Measurements from ENCODE around the gene SHKBP1. TPM values are rescaled to one million over a fixed set of nuclear protein-coding genes. Genes with fewer than 3 reads are reported as not detected.

SHKBP1 gene
- total RNA-seq, 1 experiment from 2014 or later = 92.9 TPM

DNA sequence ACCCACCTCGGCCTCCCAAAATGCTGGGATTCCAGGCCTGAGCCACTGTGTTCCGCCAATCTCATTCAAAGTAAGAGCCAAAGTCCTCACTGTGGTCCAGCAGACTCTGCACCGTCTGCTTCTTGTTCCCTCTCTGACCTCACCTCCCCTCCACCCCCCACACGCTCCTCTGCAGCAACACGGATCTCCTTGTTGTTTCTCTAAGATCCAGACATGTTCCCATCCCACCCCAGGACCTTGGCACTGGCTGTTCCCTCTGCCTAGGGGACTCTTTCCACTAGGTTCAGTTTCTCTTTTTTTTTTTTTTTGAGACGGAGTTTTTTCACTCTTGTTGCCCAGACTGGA, 62.9 kb downstream of the SHKBP1 start:
- H2AK5ac ChIP-seq (ENCODE audit: insufficient read length, low read length) = no peak overlapping the region
- H2BK12ac ChIP-seq (ENCODE audit: insufficient read length, low read depth, low read length) = no peak overlapping the region
- H3K4me2 ChIP-seq (ENCODE audit: insufficient read depth, insufficient read length, low read length) = no peak overlapping the region
- no peaks in the 10 kb centered on the region for H3K79me2 ChIP-seq (ENCODE audit: insufficient read depth, low read length)
- H2BK120ac ChIP-seq (ENCODE audit: low read depth, low read length, poor library complexity, severe bottlenecking) = no peak overlapping the region
- no peak overlapping the region; the same call in 1 of the 2 replicates for H3K14ac ChIP-seq (ENCODE audit: insufficient read depth, low read length)
- H4K5ac ChIP-seq (ENCODE audit: insufficient read length, low read depth, low read length) = no peak overlapping the region
- peaks cover 21% of the 10 kb centered on the region for H3K27me3 Mint-ChIP-seq (ENCODE audit: low read depth)
- peaks cover 5 to 6% of the 10 kb centered on the region in 2 experiments; a peak in 3 of 4 replicates for H3K4me1 Mint-ChIP-seq
- H3K56ac ChIP-seq (ENCODE audit: insufficient read length, low read depth, low read length) = no peak overlapping the region
- no peak for DNase-seq
- no peak overlapping the region for H3K23ac ChIP-seq (ENCODE audit: insufficient read length, low read depth, low read length)
- no peak overlapping the region for H2BK20ac ChIP-seq (ENCODE audit: low read depth, low read length, poor library complexity, severe bottlenecking)
- no CpG with 5 or more reads among the region's 6 CpGs for WGBS (ENCODE audit: extremely low coverage, insufficient read length, low lambda C conversion rate)
- no peaks in the 10 kb centered on the region; the same call in 1 of the 2 replicates for H3K27me3 ChIP-seq (ENCODE audit: insufficient read depth, low read length)
- H4K20me1 ChIP-seq (ENCODE audit: control insufficient read depth, insufficient read depth, insufficient read length) = no peaks in the 10 kb centered on the region
- H3K79me1 ChIP-seq (ENCODE audit: insufficient read depth, low read depth, low read length, poor library complexity, severe bottlenecking) = no peaks in the 10 kb centered on the region
- no peak overlapping the region for H4K91ac ChIP-seq (ENCODE audit: insufficient read length, low read depth, low read length)
- H4K8ac ChIP-seq (replicated peaks; ENCODE audit: insufficient read length, low read depth, low read length) = no peak overlapping the region
- H3T11ph ChIP-seq (ENCODE audit: low read length) = no peak overlapping the region
- no peaks in the 10 kb centered on the region for H3K36me3 Mint-ChIP-seq (ENCODE audit: insufficient read depth in 1 of 3, low read depth in 3 of 3)
- H2BK15ac ChIP-seq (ENCODE audit: low read depth, low read length) = no peak overlapping the region
- H3K9me3 Mint-ChIP-seq = no peaks in the 10 kb centered on the region
- TF ChIP-seq, protein P1, sequence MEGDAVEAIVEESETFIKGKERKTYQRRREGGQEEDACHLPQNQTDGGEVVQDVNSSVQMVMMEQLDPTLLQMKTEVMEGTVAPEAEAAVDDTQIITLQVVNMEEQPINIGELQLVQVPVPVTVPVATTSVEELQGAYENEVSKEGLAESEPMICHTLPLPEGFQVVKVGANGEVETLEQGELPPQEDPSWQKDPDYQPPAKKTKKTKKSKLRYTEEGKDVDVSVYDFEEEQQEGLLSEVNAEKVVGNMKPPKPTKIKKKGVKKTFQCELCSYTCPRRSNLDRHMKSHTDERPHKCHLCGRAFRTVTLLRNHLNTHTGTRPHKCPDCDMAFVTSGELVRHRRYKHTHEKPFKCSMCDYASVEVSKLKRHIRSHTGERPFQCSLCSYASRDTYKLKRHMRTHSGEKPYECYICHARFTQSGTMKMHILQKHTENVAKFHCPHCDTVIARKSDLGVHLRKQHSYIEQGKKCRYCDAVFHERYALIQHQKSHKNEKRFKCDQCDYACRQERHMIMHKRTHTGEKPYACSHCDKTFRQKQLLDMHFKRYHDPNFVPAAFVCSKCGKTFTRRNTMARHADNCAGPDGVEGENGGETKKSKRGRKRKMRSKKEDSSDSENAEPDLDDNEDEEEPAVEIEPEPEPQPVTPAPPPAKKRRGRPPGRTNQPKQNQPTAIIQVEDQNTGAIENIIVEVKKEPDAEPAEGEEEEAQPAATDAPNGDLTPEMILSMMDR (conservative IDR thresholded peaks at IDR 0.05) = no peak
- H3K4ac ChIP-seq (ENCODE audit: low read depth, low read length) = no peak overlapping the region
- H3K4me3 Mint-ChIP-seq = no peak overlapping the region; a peak in 1 of 5 replicates
- no peaks in the 10 kb centered on the region for H3K4me1 ChIP-seq (ENCODE audit: insufficient read depth, low read length)
- H3K27ac Mint-ChIP-seq = no peak overlapping the region
- H3K9ac ChIP-seq (ENCODE audit: extremely low read depth, insufficient read length, low read length) = no peak overlapping the region
- H3K18ac ChIP-seq (ENCODE audit: insufficient read length, low read depth, low read length) = no peak overlapping the region
- H3K27ac ChIP-seq (ENCODE audit: insufficient read length, low read depth, low read length) = no peak overlapping the region
- H2AFZ ChIP-seq (ENCODE audit: low read length) = no peak overlapping the region
- H3K9me3 ChIP-seq (ENCODE audit: control insufficient read depth, low read depth, low read length) = no peaks in the 10 kb centered on the region
- no peaks in the 10 kb centered on the region for H3K23me2 ChIP-seq (ENCODE audit: insufficient read length, low read depth, low read length, poor library complexity, severe bottlenecking)
- H2BK5ac ChIP-seq (ENCODE audit: insufficient read length, low read length) = no peak overlapping the region
